GM20000 (cell line): ENCODE measurements around the gene BRD2.

Experiments
- DNase-seq: peaks from one replicate; pipeline ENCODE4 v3.0.0; 2012; ENCODE audit warnings: low spot score
- TF ChIP-seq, protein P1 (sequence below): IDR thresholded peaks from 2 replicates; pipeline ENCODE4 v1.5.1; 2012; ENCODE audit warnings: mild to moderate bottlenecking, control low read depth; ENCODE audit errors: extremely low read depth, missing control alignments

Gene BRD2

DNA sequence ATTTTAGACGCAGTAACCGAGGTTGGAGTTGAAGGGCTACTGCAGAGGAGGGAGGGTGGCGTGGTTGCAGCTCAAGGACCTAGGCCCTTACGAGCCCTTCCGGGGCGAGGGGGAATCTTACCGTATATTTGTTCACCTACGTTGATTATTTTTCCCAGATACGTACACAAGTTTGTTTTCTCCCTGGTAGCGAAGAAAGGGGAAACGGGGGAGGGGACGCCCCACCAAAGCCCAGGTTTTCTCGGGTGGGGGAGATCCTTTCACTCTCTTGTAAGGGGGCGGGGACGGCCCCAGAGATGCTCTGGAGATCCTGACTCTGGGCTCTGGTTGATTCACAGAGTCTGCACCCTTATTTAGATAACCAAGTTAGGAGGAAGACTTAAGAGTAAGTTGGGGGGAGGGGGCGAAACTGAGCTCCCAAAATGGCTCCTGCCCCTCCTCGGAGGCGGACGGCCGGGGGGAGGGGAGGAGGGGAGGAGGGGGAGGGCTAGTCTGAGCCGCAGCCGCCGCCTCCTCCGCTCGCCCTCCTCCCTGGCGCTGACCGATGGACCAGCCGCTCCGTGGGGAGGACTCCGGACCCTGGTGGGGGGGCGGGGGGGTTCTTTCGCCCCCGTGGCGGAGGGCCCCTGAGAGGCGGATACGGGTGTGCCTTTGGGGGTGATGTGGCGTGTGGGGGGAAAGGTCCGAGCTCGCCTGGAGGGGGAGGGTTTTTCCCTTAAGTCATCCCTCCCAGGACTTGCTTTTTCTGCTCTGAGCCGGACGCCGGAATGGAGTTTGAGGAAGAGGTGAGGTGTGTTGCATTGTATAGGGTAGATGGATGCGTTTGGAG is 2.2 kb downstream of the BRD2 start:
- DNase-seq: peak; percentile 78
- TF ChIP-seq, protein P1, sequence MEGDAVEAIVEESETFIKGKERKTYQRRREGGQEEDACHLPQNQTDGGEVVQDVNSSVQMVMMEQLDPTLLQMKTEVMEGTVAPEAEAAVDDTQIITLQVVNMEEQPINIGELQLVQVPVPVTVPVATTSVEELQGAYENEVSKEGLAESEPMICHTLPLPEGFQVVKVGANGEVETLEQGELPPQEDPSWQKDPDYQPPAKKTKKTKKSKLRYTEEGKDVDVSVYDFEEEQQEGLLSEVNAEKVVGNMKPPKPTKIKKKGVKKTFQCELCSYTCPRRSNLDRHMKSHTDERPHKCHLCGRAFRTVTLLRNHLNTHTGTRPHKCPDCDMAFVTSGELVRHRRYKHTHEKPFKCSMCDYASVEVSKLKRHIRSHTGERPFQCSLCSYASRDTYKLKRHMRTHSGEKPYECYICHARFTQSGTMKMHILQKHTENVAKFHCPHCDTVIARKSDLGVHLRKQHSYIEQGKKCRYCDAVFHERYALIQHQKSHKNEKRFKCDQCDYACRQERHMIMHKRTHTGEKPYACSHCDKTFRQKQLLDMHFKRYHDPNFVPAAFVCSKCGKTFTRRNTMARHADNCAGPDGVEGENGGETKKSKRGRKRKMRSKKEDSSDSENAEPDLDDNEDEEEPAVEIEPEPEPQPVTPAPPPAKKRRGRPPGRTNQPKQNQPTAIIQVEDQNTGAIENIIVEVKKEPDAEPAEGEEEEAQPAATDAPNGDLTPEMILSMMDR: no peak

DNA sequence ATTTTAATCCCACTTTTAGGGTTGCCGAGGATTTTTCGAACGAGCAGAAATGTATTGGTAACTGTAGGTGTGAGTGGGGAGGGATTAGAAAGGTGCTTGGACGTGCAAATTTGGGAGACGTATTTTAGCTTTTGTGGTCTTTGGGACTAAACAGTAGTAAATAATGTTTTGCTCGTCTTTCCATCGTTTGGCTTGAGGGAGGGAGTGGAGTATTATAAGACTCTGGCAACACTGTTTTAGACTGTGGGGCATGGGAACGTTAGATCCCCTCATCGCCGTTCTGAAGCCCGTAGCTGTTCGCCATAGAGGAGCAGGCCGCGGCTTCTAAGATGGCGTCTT is 2.8 kb downstream of the BRD2 start:
- TF ChIP-seq, protein P1: no peak
- DNase-seq: no peak

DNA sequence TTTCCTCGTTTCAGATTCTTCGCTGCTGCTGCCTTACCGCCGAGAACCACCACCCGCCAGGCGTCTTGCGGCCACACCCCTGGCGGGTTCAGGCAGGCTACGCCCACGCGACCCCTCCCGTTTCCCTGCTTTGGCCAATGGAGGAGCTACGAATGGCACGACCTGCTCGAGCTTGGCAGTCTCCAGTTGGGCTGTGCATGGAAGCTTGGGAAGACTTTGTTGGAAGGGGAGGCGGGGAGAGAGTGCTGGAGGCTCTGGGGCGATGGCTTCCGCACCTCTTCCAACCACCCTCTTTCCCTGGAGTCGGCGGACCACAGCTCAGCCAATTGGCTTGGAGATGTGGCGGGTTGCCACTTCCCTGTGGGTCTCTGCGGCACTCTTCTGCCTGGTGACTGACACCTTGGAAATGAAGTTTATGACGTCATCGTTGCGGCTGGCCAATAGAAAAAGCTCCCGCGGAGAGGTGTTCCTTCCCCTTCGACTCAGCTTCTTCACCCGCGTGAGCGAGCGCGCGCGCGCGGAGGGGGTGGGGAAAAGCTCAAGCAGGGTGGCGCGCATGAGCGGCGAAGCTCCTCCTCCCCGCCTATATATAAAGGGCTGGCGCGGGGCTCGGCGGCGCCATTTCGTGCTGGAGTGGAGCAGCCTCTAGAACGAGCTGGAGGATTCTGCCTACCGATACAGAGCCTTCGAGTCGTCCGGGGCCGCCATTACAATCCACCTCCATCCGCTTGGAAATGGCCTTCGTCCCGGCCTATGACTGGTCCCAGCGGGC is 3.4 kb downstream of the BRD2 start:
- peak; percentile 94 for DNase-seq
- TF ChIP-seq, protein P1: no peak

DNA sequence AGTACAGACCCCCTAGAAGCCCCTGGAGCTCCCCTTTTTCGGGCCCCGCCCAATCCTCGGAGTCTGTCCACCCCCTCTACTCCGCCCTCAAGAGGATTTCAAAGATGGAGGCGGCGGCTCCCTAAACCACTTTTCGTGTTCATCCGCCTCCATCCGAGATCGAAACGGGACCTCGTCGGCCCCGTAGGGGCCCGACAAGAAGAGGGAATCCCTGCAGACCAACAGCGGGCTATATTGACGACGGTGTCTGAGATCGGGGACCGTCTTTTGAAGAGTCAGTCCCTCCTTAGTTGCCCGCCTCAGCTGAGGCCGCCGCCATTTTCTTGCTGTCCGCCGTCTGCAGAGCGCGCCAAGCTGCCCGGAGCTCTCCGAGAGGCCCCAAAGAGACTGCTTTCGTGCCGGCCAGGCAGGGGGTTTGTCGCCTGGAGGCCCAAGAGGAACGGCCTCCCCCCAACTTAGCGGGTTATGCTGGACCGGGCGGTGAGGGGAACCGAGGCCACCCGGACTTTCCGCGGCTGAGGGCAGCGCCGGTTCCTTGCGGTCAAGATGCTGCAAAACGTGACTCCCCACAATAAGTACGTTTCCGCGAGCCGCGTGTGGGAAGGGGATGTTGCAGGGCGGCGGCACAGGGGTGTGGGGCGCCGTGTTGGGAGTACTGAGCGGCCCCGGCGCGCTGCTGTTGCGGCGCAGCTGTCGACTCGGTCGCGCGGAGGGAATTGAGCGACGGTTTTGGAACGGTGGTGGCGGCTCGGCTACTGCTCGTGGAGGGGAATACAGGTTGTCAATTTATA is 4.2 kb downstream of the BRD2 start:
- TF ChIP-seq, protein P1: no peak
- no peak for DNase-seq

DNA sequence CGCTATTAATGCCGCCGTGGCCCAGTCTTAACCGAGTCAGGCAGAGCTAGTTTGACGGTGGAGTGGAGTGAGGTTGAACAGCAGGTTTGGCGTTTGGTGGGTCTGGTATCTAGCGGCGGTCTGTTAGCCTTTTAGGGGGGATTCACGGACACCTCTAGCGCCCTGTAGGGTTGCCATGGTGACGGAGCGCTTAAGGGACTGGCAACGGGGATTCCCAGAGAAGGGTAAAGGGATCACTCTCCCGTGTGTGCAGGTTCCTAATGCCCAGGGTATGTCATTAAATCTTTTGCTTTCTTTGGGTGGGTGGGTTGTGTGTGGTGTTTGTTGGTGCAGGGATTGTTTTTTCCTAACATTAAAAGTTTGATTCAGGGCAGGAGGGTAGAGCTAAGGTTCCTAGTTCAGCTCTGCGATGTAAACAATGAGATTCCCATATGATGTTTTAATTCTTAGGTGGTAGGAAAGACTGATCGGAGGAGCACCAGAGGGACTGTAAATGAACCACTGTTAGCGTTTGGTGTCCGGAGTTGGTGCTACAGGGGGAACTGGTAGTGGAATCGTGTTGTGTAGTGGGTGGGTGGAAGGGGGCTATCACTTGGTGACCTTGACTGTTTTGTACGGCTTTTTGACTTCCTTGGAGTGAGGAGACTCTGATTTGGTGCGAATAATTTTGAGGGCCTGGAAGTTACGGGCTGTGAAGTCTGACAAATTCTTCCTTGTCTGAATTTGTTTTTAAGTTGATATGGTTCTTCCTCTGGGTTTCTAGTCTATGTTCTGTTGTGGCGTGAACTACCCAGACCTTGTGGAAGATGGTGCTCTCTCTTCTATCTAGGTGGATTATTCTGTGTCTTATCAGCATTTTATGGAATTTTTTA is 5.0 kb downstream of the BRD2 start:
- TF ChIP-seq, protein P1: no peak
- peak; percentile 30 for DNase-seq

DNA sequence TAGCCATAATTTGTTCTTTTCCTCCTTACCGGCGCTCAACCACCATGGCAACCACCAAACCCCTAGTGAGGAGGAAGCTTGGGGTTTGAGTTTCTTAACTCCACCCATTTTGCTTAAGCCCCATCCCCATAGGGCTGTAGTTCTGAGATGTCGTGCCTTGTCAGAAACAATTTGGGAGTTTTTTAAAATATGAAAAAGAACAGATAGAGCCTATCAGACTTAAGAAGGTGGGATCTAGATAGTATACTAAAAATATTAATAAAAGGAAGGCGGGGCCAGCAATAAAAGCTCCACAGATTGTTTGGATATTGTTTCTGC is 5.6 kb downstream of the BRD2 start:
- DNase-seq: peak; percentile 41
- TF ChIP-seq, protein P1: no peak
